GM12864 (cell line): ENCODE data around the gene TSPAN9.

Experiments used
- DNase-seq: peaks from one replicate; pipeline ENCODE4 v3.0.0-alpha.2; 2011; ENCODE audit warnings: low read depth
- H3K4me3 ChIP-seq: 2 replicates; pipeline ENCODE4 v1.5.1; 2011; ENCODE audit warnings: mild to moderate bottlenecking, low read depth, low read length, control low read depth
- CTCF ChIP-seq: IDR thresholded peaks from 2 replicates; pipeline ENCODE4 v1.5.1; 2011; ENCODE audit warnings: low read depth, mild to moderate bottlenecking, moderate library complexity, low read length, control low read depth, inconsistent platforms; ENCODE audit errors: missing control alignments

The TSPAN9 gene

GRCh38 chr12:3152011-3152511 is 74.9 kb downstream of the TSPAN9 start:
- no peak for DNase-seq
- no peak overlapping the region for H3K4me3 ChIP-seq
- no peak for TF ChIP-seq CTCF

DNA sequence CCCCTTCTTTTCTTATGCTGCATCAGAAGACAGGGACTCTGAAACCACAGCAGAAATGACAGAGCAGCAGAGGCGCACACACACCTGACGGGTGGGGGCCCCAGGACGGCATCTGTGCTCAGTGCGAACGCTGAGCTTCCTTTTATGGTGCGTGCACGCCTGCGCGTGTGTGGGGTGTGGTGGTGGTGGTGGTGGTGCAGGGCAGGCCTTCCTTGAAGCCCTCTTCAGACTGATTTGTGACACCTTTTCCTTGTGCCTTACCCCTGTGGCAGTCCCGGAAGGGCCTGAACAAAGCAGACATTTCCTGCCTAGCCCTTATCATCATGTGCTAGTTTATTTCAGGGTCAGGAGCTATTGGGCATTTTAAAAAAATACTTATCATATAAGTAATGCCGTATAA is 75.7 kb downstream of the TSPAN9 start:
- no peak for DNase-seq
- TF ChIP-seq CTCF: no peak
- no peak overlapping the region for H3K4me3 ChIP-seq

DNA sequence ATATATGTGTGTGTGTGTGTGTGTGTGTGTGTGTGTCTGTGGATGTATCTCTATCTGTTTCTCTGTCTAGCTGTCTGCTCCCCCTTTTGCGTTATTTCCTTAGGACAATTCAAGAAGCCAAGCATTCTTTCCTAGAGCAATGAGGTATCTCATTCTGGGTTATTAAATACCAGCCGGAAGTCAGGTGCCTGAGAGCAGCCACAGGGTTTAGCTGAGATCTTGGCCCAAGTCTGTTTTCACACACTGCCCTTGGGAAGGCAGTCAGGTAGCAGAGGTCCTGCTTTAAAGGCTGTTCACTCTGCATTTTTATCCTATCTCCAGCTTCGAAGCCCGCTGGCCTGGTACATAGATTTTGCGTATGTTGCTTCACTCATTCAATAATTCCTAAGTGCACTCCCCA is 76.8 kb downstream of the TSPAN9 start:
- H3K4me3 ChIP-seq: no peak overlapping the region
- DNase-seq: no peak
- no peak for TF ChIP-seq CTCF

- no peak for TF ChIP-seq CTCF
- DNase-seq: no peak
- no peak overlapping the region for H3K4me3 ChIP-seq
These were observed 78.7 kb downstream of the TSPAN9 start for GRCh38 chr12:3155702-3156370.

- no peak for TF ChIP-seq CTCF
- no peak overlapping the region for H3K4me3 ChIP-seq
- DNase-seq: no peak
These were observed 80.6 kb downstream of the TSPAN9 start for GRCh38 chr12:3157581-3158323.

DNA sequence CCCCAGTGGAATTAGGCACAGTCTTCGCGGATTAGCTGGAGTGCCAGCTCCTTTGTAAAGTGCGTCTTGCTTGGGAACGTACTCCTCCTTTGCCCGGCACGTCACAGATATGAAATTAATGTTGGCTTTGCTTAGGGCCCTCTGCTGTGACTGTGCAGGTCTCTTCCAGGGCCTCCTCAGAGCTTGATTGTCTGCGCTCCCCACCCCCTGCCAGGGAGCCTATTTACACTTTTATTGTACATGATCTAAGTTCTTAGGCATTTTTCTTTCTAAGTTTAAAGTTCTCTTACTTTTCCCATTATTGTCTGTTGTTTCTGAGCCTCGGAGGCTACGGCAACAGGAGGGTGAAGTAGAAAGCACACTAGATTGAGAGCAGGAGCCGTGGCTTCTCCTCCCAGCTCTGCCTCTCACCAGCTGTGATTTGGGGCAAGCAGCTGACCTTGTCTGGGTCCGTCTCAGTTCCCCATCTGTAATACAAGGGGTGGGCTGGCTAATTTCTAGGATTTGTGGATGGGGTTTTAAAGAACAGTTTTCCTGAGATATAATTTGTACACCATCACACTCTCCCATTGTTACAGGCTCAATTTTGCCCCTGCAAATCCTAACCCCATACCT is 81.8 kb downstream of the TSPAN9 start:
- H3K4me3 ChIP-seq: no peak overlapping the region
- DNase-seq: no peak
- no peak for TF ChIP-seq CTCF
